HEK293 (cell line): Measurements from ENCODE around the gene TAF5L.

ENCODE experiments used
- AEBP2 ChIP-seq: fragments of 450-650 bp; formaldehyde crosslinking; IDR thresholded peaks from 2 replicates; pipeline ENCODE4 v1.5.1; 2016; ENCODE audit warnings: missing biosample characterization, missing genetic modification characterization, borderline replicate concordance
- BCL11B ChIP-seq: fragments of 450-650 bp; formaldehyde crosslinking; IDR thresholded peaks from 2 replicates; pipeline ENCODE4 v1.5.1; 2016; ENCODE audit warnings: low read depth, missing biosample characterization, missing genetic modification characterization
- HIC1 ChIP-seq: fragments of 450-650 bp; formaldehyde crosslinking; IDR thresholded peaks from 2 replicates; pipeline ENCODE4 v1.5.1; 2016; ENCODE audit warnings: missing biosample characterization, missing genetic modification characterization
- KLF7 ChIP-seq: fragments of 450-650 bp; formaldehyde crosslinking; IDR thresholded peaks from 2 replicates; pipeline ENCODE4 v1.5.1; 2016; ENCODE audit warnings: missing biosample characterization, missing genetic modification characterization, borderline replicate concordance
- KLF8 ChIP-seq: fragments of 450-650 bp; formaldehyde crosslinking; IDR thresholded peaks from 2 replicates; pipeline ENCODE4 v1.5.1; 2016; ENCODE audit warnings: missing biosample characterization, missing genetic modification characterization
- MZF1 ChIP-seq: fragments of 450-650 bp; formaldehyde crosslinking; IDR thresholded peaks from 2 replicates; pipeline ENCODE4 v1.5.1; 2017; ENCODE audit warnings: missing biosample characterization, missing genetic modification characterization, borderline replicate concordance
- OSR2 ChIP-seq: fragments of 450-650 bp; formaldehyde crosslinking; IDR thresholded peaks from 2 replicates; pipeline ENCODE4 v1.5.1; 2016; ENCODE audit warnings: missing biosample characterization, missing genetic modification characterization
- SP2 ChIP-seq: fragments of 450-650 bp; formaldehyde crosslinking; IDR thresholded peaks from 2 replicates; pipeline ENCODE4 v1.5.1; 2016; ENCODE audit warnings: missing biosample characterization, missing genetic modification characterization
- SP7 ChIP-seq: fragments of 450-650 bp; formaldehyde crosslinking; IDR thresholded peaks from 2 replicates; pipeline ENCODE4 v1.5.1; 2016; ENCODE audit warnings: missing biosample characterization, missing genetic modification characterization
- TRIM28 ChIP-seq: IDR thresholded peaks from 2 replicates; pipeline ENCODE4 v1.6.1; 2011; ENCODE audit warnings: low read length, control low read depth, borderline replicate concordance
- WT1 ChIP-seq: fragments of 450-650 bp; formaldehyde crosslinking; IDR thresholded peaks from 2 replicates; pipeline ENCODE4 v1.5.1; 2016; ENCODE audit warnings: missing biosample characterization, missing genetic modification characterization
- ZBTB1 ChIP-seq: fragments of 450-650 bp; formaldehyde crosslinking; IDR thresholded peaks from 2 replicates; pipeline ENCODE4 v1.5.1; 2016; ENCODE audit warnings: missing biosample characterization, missing genetic modification characterization
- ZBTB11 ChIP-seq: fragments of 450-650 bp; formaldehyde crosslinking; conservative IDR thresholded peaks from 2 replicates; pipeline ENCODE4 v1.5.1; 2016; ENCODE audit warnings: low read depth, missing biosample characterization, missing genetic modification characterization
- ZBTB17 ChIP-seq: fragments of 450-650 bp; formaldehyde crosslinking; IDR thresholded peaks from 2 replicates; pipeline ENCODE4 v1.5.1; 2016; ENCODE audit warnings: missing biosample characterization, missing genetic modification characterization
- ZFP37 ChIP-seq: fragments of 450-650 bp; formaldehyde crosslinking; IDR thresholded peaks from 2 replicates; pipeline ENCODE4 v1.5.1; 2016; ENCODE audit warnings: missing biosample characterization, missing genetic modification characterization
- ZIC2 ChIP-seq: fragments of 450-650 bp; formaldehyde crosslinking; IDR thresholded peaks from 2 replicates; pipeline ENCODE4 v1.5.1; 2016; ENCODE audit warnings: missing biosample characterization, missing genetic modification characterization
- ZNF10 ChIP-seq: fragments of 450-650 bp; formaldehyde crosslinking; IDR thresholded peaks from 2 replicates; pipeline ENCODE4 v1.5.1; 2017; ENCODE audit warnings: missing biosample characterization, missing genetic modification characterization
- ZNF175 ChIP-seq: fragments of 450-650 bp; formaldehyde crosslinking; IDR thresholded peaks from 2 replicates; pipeline ENCODE4 v1.5.1; 2016; ENCODE audit warnings: missing biosample characterization, missing genetic modification characterization
- ZNF18 ChIP-seq: fragments of 450-650 bp; formaldehyde crosslinking; IDR thresholded peaks from 2 replicates; pipeline ENCODE4 v1.5.1; 2016; ENCODE audit warnings: missing biosample characterization, missing genetic modification characterization
- ZNF221 ChIP-seq: fragments of 450-650 bp; formaldehyde crosslinking; IDR thresholded peaks from 2 replicates; pipeline ENCODE4 v1.5.1; 2017; ENCODE audit warnings: missing biosample characterization, missing genetic modification characterization, borderline replicate concordance
- ZNF394 ChIP-seq: fragments of 450-650 bp; formaldehyde crosslinking; IDR thresholded peaks from 2 replicates; pipeline ENCODE4 v1.5.1; 2016; ENCODE audit warnings: missing biosample characterization, missing genetic modification characterization, mild to moderate bottlenecking, moderate library complexity, borderline replicate concordance
- ZNF48 ChIP-seq: fragments of 450-650 bp; formaldehyde crosslinking; IDR thresholded peaks from 2 replicates; pipeline ENCODE4 v1.5.1; 2016; ENCODE audit warnings: missing biosample characterization, missing genetic modification characterization
- ZNF510 ChIP-seq: fragments of 450-650 bp; formaldehyde crosslinking; IDR thresholded peaks from 2 replicates; pipeline ENCODE4 v1.5.1; 2018; ENCODE audit warnings: mild to moderate bottlenecking, missing genetic modification characterization, missing biosample characterization; ENCODE audit not compliant: insufficient replicate concordance
- ZNF596 ChIP-seq: fragments of 450-650 bp; IDR thresholded peaks from 2 replicates; pipeline ENCODE4 v1.5.0; 2018; ENCODE audit warnings: missing biosample characterization, mild to moderate bottlenecking, missing genetic modification characterization, moderate library complexity
- ZNF600 ChIP-seq: fragments of 450-650 bp; formaldehyde crosslinking; IDR thresholded peaks from 2 replicates; pipeline ENCODE4 v1.5.1; 2016; ENCODE audit warnings: missing biosample characterization, missing genetic modification characterization
- ZNF629 ChIP-seq: fragments of 450-650 bp; formaldehyde crosslinking; IDR thresholded peaks from 2 replicates; pipeline ENCODE4 v1.5.1; 2017; ENCODE audit warnings: missing biosample characterization, missing genetic modification characterization
- ZNF654 ChIP-seq: fragments of 450-650 bp; formaldehyde crosslinking; IDR thresholded peaks from 2 replicates; pipeline ENCODE4 v1.5.1; 2016; ENCODE audit warnings: low read depth, missing biosample characterization, missing genetic modification characterization
- ZNF792 ChIP-seq: fragments of 450-650 bp; formaldehyde crosslinking; IDR thresholded peaks from 2 replicates; pipeline ENCODE4 v1.5.1; 2016; ENCODE audit warnings: missing biosample characterization, missing genetic modification characterization
- ZXDB ChIP-seq: fragments of 450-650 bp; formaldehyde crosslinking; IDR thresholded peaks from 2 replicates; pipeline ENCODE4 v1.5.1; 2016; ENCODE audit warnings: missing biosample characterization, missing genetic modification characterization

The TAF5L gene

GRCh38 chr1:229625915-229626831, at the start of gene TAF5L, which contains the start of gene URB2 (continued):
- TF ChIP-seq ZNF18 (tag by site-specific recombination), result peak; percentile 34; the same call in 1 of the 2 replicates
- TF ChIP-seq ZNF10 (tag by site-specific recombination), result no peak
- TF ChIP-seq ZNF654 (tag by site-specific recombination), result no peak
- no peak for TF ChIP-seq ZNF175 (tag by site-specific recombination)
- TF ChIP-seq BCL11B (tag by site-specific recombination), result peak; percentile 51; the same call in 1 of the 2 replicates
- peak; percentile 65 for TF ChIP-seq WT1
- TF ChIP-seq MZF1 (tag by site-specific recombination), result peak; percentile 94
- 0 out of 2 replicates have a peak, but pooled peaks have one; percentile 20 for TF ChIP-seq ZNF394 (tag by site-specific recombination)
- peak; percentile 40; the same call in 1 of the 2 replicates for TF ChIP-seq ZNF596 (tag by site-specific recombination)
- no peak for TF ChIP-seq ZNF510 (tag by site-specific recombination)
- peak; percentile 77 for TF ChIP-seq KLF8 (tag by site-specific recombination)
- peak; percentile 63 for TF ChIP-seq ZNF629
- TF ChIP-seq ZIC2 (tag by site-specific recombination), result peak; percentile 85
- peak; percentile 85 for TF ChIP-seq ZBTB17 (tag by site-specific recombination)
- peak; percentile 82 for TF ChIP-seq HIC1
- TF ChIP-seq ZFP37, result peak; percentile 98
- 0 out of 2 replicates have a peak, but pooled peaks have one; percentile 32 for TF ChIP-seq OSR2 (tag by site-specific recombination)
- TF ChIP-seq ZBTB11 (tag by site-specific recombination), result peak; percentile 95
- TF ChIP-seq KLF7 (tag by site-specific recombination), result no peak; the same call in 1 of the 2 replicates
- no peak for TF ChIP-seq TRIM28
- peak; percentile 99 for TF ChIP-seq ZNF600
- TF ChIP-seq ZBTB1, result peak; percentile 85; the same call in 1 of the 2 replicates
- peak; percentile 94 for TF ChIP-seq ZXDB
- peak; percentile 81 for TF ChIP-seq SP7
- peak; percentile 89 for TF ChIP-seq ZNF792
- TF ChIP-seq ZNF221 (tag by site-specific recombination), result peak; percentile 80; the same call in 1 of the 2 replicates
- peak; percentile 77 for TF ChIP-seq SP2 (tag by site-specific recombination)
- no peak for TF ChIP-seq AEBP2
- no peak for TF ChIP-seq ZNF48 (tag by site-specific recombination)
